Lung (tissue), 12 donors: ENCODE data around the gene MCHR1. TPM values are rescaled to one million over a fixed set of nuclear protein-coding genes. Genes with fewer than 3 reads are reported as not detected.
"Not testable (repeated sequence)": the region's sequence is repeated elsewhere in the genome, so short reads cannot be mapped to it uniquely, and the experiment has no call there.

Experiments used
- ATAC-seq: fragments of 200-7000 bp; cut with Tn5 transposase; one replicate; pipeline ENCODE4 v1.9.1; 2020; ENCODE audit warnings: moderate number of reproducible peaks; ENCODE audit not compliant: insufficient read depth, low FRiP score
- DNase-seq, 3 donors: peaks; one replicate each; pipeline ENCODE4 v3.0.0-alpha.2; 2013 to 2017
- H3K27ac ChIP-seq, 2 donors: one replicate each; pipeline ENCODE4 v1.5.1; 2013; ENCODE audit warnings: mild to moderate bottlenecking in 2 of 2, moderate library complexity in 2 of 2, control low read depth in 1 of 2, inconsistent platforms in 1 of 2, low read depth in 1 of 2, low read length in 1 of 2
- H3K27me3 ChIP-seq, 3 donors: one replicate each; pipeline ENCODE4 v1.5.1; 2013; ENCODE audit warnings: low read length in 2 of 3; ENCODE audit not compliant: control insufficient read depth in 3 of 3, insufficient read depth in 3 of 3
- H3K36me3 ChIP-seq, 4 donors: one replicate each; pipeline ENCODE4 v1.5.1; 2013; ENCODE audit warnings: low read length in 4 of 4, mild to moderate bottlenecking in 1 of 4, moderate library complexity in 1 of 4; ENCODE audit not compliant: control insufficient read depth in 4 of 4, insufficient read depth in 4 of 4
- H3K4me1 ChIP-seq, 5 donors: one replicate each; pipeline ENCODE4 v1.5.1; 2013; ENCODE audit warnings: low read length in 5 of 5, mild to moderate bottlenecking in 2 of 5, moderate library complexity in 1 of 5; ENCODE audit not compliant: control insufficient read depth in 5 of 5, insufficient read depth in 5 of 5
- H3K4me3 ChIP-seq: one replicate; pipeline ENCODE4 v1.5.1; 2013; ENCODE audit warnings: mild to moderate bottlenecking, control low read depth, moderate library complexity
- H3K9ac ChIP-seq, 2 donors: one replicate each; pipeline ENCODE4 v1.5.1; 2013; ENCODE audit warnings: low read length in 2 of 2, control low read depth in 1 of 2; ENCODE audit not compliant: insufficient read depth in 1 of 2
- H3K9me3 ChIP-seq, 4 donors: one replicate each; pipeline ENCODE4 v1.5.1; 2013; ENCODE audit warnings: low read length in 3 of 4, mild to moderate bottlenecking in 1 of 4, moderate library complexity in 1 of 4; ENCODE audit not compliant: control insufficient read depth in 4 of 4, insufficient read depth in 3 of 4
- WGBS, 2 donors: extraction: QIAGEN DNeasy Blood & Tissue Kit; methylation state at CpG; one replicate each; pipeline ENCODE4 v1.1.7; 2013; 5-methylcytosine and 5-hydroxymethylcytosine counted together
- polyA plus RNA-seq, 2 donors: library from polyadenylated mRNA; stranded (reverse); fragments of 200-250 nt; gene quantifications; one replicate each; pipeline ENCODE4 v1.2.1, GENCODE V29; 2013
- total RNA-seq, 2 donors: library from RNA; depleted of rRNA in 1 of 2; stranded (reverse); fragments of >200 nt in 1 of 2; gene quantifications; one replicate each; pipeline ENCODE4 v1.2.1, GENCODE V29; 2014 to 2021
- TF ChIP-seq, protein P1 (sequence below): IDR thresholded peaks from 2 replicates; pipeline ENCODE4 v1.5.1; 2012; ENCODE audit warnings: mild to moderate bottlenecking; ENCODE audit errors: control extremely low read depth, extremely low read depth
- donor health status: control.
- donor health status: control.
- donor health status: Bipolar disorder and iron deficiency.
- donor health status: healthy.
- donor health status: DM: yes; HTN: yes; CAD: no.

Gene MCHR1
- total and polyA plus RNA-seq, 4 donors, result 0.06 to 0.62 (median 0.29) TPM

DNA sequence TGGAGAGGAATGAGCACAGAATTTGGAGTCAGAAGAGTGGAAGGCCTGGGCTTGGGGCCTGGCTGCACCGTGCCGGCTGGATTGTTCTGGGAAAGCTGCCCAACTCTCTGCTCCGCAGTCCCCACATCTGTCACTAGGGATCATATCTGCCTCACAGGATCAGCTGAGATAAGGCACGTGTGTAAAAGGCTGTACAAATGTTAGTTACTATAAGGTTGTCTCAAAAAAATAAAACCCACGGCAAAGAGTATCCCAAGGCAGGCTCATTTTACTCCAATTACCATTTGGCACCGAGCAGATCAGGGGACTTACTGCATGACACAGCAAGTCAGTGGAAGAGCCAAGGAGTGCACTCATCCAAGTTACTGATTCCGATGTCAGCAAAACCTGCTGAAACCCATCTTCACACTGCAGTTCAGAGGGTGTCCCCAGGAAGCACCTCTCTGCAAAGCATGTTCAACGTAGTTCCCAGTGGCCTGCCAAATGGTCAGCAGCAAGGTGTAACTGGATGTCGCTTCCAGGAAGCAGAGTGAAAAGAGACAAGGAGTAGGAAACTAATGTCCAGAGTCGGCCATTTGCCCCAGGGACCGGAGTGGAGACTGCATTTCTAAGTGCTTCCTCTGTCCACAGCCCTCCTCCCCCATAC, 24.6 kb upstream of the MCHR1 start:
- peaks cover 0 to 25% (median 10%) of the 10 kb centered on the region in 5 donors for H3K4me1 ChIP-seq
- no peak overlapping the region for H3K4me3 ChIP-seq
- no peaks in the 10 kb centered on the region for H3K36me3 ChIP-seq
- 46 to 69% methylated on average over 11 of the region's 11 CpGs for WGBS, 2 donors
- H3K9ac ChIP-seq, result peak overlapping the region in 1 of 2 donors; percentile 30
- no peaks in the 10 kb centered on the region for H3K27me3 ChIP-seq
- DNase-seq (peak; percentile 80 to 93 (median 88)), ATAC-seq (no peak)
- no peaks in the 10 kb centered on the region for H3K9me3 ChIP-seq
- peak overlapping the region; percentile 30 to 69 for H3K27ac ChIP-seq
- TF ChIP-seq, protein P1, sequence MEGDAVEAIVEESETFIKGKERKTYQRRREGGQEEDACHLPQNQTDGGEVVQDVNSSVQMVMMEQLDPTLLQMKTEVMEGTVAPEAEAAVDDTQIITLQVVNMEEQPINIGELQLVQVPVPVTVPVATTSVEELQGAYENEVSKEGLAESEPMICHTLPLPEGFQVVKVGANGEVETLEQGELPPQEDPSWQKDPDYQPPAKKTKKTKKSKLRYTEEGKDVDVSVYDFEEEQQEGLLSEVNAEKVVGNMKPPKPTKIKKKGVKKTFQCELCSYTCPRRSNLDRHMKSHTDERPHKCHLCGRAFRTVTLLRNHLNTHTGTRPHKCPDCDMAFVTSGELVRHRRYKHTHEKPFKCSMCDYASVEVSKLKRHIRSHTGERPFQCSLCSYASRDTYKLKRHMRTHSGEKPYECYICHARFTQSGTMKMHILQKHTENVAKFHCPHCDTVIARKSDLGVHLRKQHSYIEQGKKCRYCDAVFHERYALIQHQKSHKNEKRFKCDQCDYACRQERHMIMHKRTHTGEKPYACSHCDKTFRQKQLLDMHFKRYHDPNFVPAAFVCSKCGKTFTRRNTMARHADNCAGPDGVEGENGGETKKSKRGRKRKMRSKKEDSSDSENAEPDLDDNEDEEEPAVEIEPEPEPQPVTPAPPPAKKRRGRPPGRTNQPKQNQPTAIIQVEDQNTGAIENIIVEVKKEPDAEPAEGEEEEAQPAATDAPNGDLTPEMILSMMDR, result no peak

GRCh38 chr22:40655941-40656340, 23.3 kb upstream of the MCHR1 start:
- H3K4me1 ChIP-seq, result peaks cover 0 to 25% (median 10%) of the 10 kb centered on the region in 5 donors
- not testable (repeated sequence) for H3K4me3 ChIP-seq, ATAC-seq, H3K36me3 ChIP-seq, DNase-seq, H3K9ac ChIP-seq, H3K9me3 ChIP-seq, H3K27me3 ChIP-seq, H3K27ac ChIP-seq
- 93 to 95% methylated on average over 3 of the region's 3 CpGs for WGBS, 2 donors

GRCh38 chr22:40656651-40657050, 22.6 kb upstream of the MCHR1 start:
- not testable (repeated sequence) for H3K27ac ChIP-seq, H3K27me3 ChIP-seq, H3K4me3 ChIP-seq, ATAC-seq, DNase-seq, H3K9me3 ChIP-seq, H3K36me3 ChIP-seq, H3K9ac ChIP-seq
- WGBS, 2 donors, result 88 to 93% methylated on average over 10 of the region's 10 CpGs
- peaks cover 0 to 21% (median 10%) of the 10 kb centered on the region in 5 donors for H3K4me1 ChIP-seq

- DNase-seq (no peak), ATAC-seq (no peak)
- TF ChIP-seq, protein P1, result no peak
- no peak overlapping the region for H3K9ac ChIP-seq
- 91 to 92% methylated on average over 6 of the region's 6 CpGs for WGBS, 2 donors
- H3K9me3 ChIP-seq, result no peaks in the 10 kb centered on the region
- no peak overlapping the region for H3K4me3 ChIP-seq
- no peak overlapping the region for H3K27ac ChIP-seq
- H3K27me3 ChIP-seq, result no peaks in the 10 kb centered on the region
- H3K4me1 ChIP-seq, result peaks cover 0 to 8% (median 5%) of the 10 kb centered on the region in 5 donors
- H3K36me3 ChIP-seq, result no peaks in the 10 kb centered on the region
Observed at GRCh38 chr22:40659166-40659565, 20.1 kb upstream of the MCHR1 start.
